Measurements from ENCODE around the gene GAPVD1. TPM values are rescaled to one million over a fixed set of nuclear protein-coding genes. Genes with fewer than 3 reads are reported as not detected.

GAPVD1 gene
- total RNA-seq, 1 experiment from 2014 or later = 53.1 TPM

GRCh38 chr9:125399666-125400065, 138.0 kb downstream of the GAPVD1 start:
- no peaks in the 10 kb centered on the region for H3K36me3 ChIP-seq (ENCODE audit: control insufficient read depth in 1 of 2, insufficient read depth in 2 of 2, low read length in 2 of 2)
- BruUV-seq (replicated peaks) = no TSS peak
- intact Hi-C loops (cut with micrococcal nuclease) = no loop called here

More at GRCh38 chr9:125399666-125400065, 138.0 kb downstream of the GAPVD1 start:
- no peak for TF ChIP-seq POLR2AphosphoS5 (IDR thresholded peaks at IDR 0.05; ENCODE audit: low read depth, low read length)
- TF ChIP-seq JUND (IDR thresholded peaks at IDR 0.05) = no peak
- no peak for TF ChIP-seq ZFX (IDR thresholded peaks at IDR 0.05)
- TF ChIP-seq ATF3 (IDR thresholded peaks at IDR 0.05) = no peak
- no peak for TF ChIP-seq EGR1 (IDR thresholded peaks at IDR 0.05; ENCODE audit: low read depth)
- no peak for TF ChIP-seq EZH2phosphoT487 (IDR thresholded peaks at IDR 0.05; ENCODE audit: borderline replicate concordance)
- TF ChIP-seq POLR2A (IDR thresholded peaks at IDR 0.05; ENCODE audit: borderline replicate concordance, extremely low read depth, insufficient read depth, insufficient read length) = no peak
- TF ChIP-seq EZH2 (IDR thresholded peaks at IDR 0.05) = no peak
- no peak for TF ChIP-seq RAD21 (IDR thresholded peaks at IDR 0.05; ENCODE audit: low read depth)
- no peak for TF ChIP-seq ZBTB33 (IDR thresholded peaks at IDR 0.05; ENCODE audit: extremely low read depth, insufficient replicate concordance, low read length)
- TF ChIP-seq MAX (IDR thresholded peaks at IDR 0.05) = no peak
- TF ChIP-seq ZNF274 (IDR thresholded peaks at IDR 0.05; ENCODE audit: low read depth, low read length) = no peak
- no peak for TF ChIP-seq CTCF (IDR thresholded peaks at IDR 0.05 in 2 of 3, conservative IDR thresholded peaks at IDR 0.05 in 1 of 3; ENCODE audit: borderline replicate concordance in 1 of 3, insufficient read depth in 1 of 3, low read depth in 2 of 3, low read length in 2 of 3)
- TF ChIP-seq FOSL1 (IDR thresholded peaks at IDR 0.05; ENCODE audit: low read depth) = no peak
- TF ChIP-seq YY1 (IDR thresholded peaks at IDR 0.05; ENCODE audit: extremely low read depth, insufficient replicate concordance, low read depth, low read length) = no peak
- no peak for TF ChIP-seq SIN3A (IDR thresholded peaks at IDR 0.05; ENCODE audit: low read depth)
- TF ChIP-seq TCF7L2 (IDR thresholded peaks at IDR 0.05; ENCODE audit: borderline replicate concordance, extremely low read depth, insufficient read depth, insufficient read length) = no peak
- TF ChIP-seq CEBPB (IDR thresholded peaks at IDR 0.05; ENCODE audit: low read depth) = no peak
- TF ChIP-seq ELF1 (IDR thresholded peaks at IDR 0.05; ENCODE audit: borderline replicate concordance, low read depth) = no peak
- TF ChIP-seq REST (IDR thresholded peaks at IDR 0.05; ENCODE audit: low read depth) = no peak
- Histone ChIP-seq H3K4me1 (ENCODE audit: control insufficient read depth in 1 of 2, insufficient read depth in 2 of 2, low read length in 2 of 2) (no peaks in the 10 kb centered on the region), H3K9ac (ENCODE audit: low read length) (no peak overlapping the region), H3K79me2 (ENCODE audit: insufficient read depth, low read length) (no peaks in the 10 kb centered on the region), H3K9me3 (ENCODE audit: control insufficient read depth in 1 of 2, insufficient read depth in 1 of 2, low read depth in 1 of 2, low read length in 2 of 2) (no peaks in the 10 kb centered on the region), H2AFZ (ENCODE audit: low read depth, low read length, poor library complexity, severe bottlenecking) (no peak overlapping the region), H3K27ac (ENCODE audit: low read depth, low read length) (no peak overlapping the region), H3K9me2 (ENCODE audit: insufficient read depth) (no peaks in the 10 kb centered on the region), H4K20me1 (ENCODE audit: insufficient read depth) (no peaks in the 10 kb centered on the region), H3K4me2 (ENCODE audit: low read length) (no peak overlapping the region), H3K4me3 (replicated peaks in 1 of 2; ENCODE audit: low read depth in 1 of 2, low read length in 2 of 2) (no peak overlapping the region), H3K27me3 (ENCODE audit: insufficient read depth, low read length) (no peaks in the 10 kb centered on the region)
- ChIA-PET POLR2A (interaction anchor here (1.0 to 1.5 kb wide), 2 partner anchors 8 to 10 kb away, joined by 3 to 4 read pairs; no protein-coding TSS in a partner anchor), RAD21 (ENCODE audit: low non-redundant PET in 1 of 2, low total read pairs in 2 of 2, uncharacterized antibody in 2 of 2, unreplicated experiment in 2 of 2) (no interaction called here), CTCF (interaction anchor here (1.0 kb wide), 2 partner anchors 8 to 9 kb away, joined by 4 read pairs; no protein-coding TSS in a partner anchor)
- ATAC-seq (no peak), DNase-seq (ENCODE audit: low read depth, low spot score) (no peak)
